Measurements from ENCODE around the gene LRRC7.

Gene LRRC7

GRCh38 chr1:70048336-70049094, 480.8 kb downstream of the LRRC7 start:
- no peak for DNase-seq (ENCODE audit: low spot score)
- no peak for TF ChIP-seq CTCF (IDR thresholded peaks at IDR 0.05)
- no peak overlapping the region for H3K4me3 ChIP-seq

GRCh38 chr1:70051926-70052325, 484.2 kb downstream of the LRRC7 start:
- no peak overlapping the region for H3K27ac ChIP-seq
- no peak for TF ChIP-seq CTCF (IDR thresholded peaks at IDR 0.05)
- no peak for DNase-seq (ENCODE audit: low spot score)
- no peak overlapping the region for H3K4me3 ChIP-seq

More at GRCh38 chr1:70048336-70049094, 480.8 kb downstream of the LRRC7 start:
- no peak overlapping the region for H3K27ac ChIP-seq

GRCh38 chr1:70057500-70057899, 489.8 kb downstream of the LRRC7 start:
- TF ChIP-seq CTCF (IDR thresholded peaks at IDR 0.05) = no peak
- H3K4me3 ChIP-seq = no peak overlapping the region
- no peak overlapping the region for H3K27ac ChIP-seq
- DNase-seq (ENCODE audit: low spot score) = no peak

- DNase-seq (ENCODE audit: low spot score) = no peak
- no peak overlapping the region for H3K27ac ChIP-seq
- no peak for TF ChIP-seq CTCF (IDR thresholded peaks at IDR 0.05)
These were observed 493.5 kb downstream of the LRRC7 start for GRCh38 chr1:70061231-70061630.

GRCh38 chr1:70063861-70064260, 496.1 kb downstream of the LRRC7 start:
- DNase-seq (ENCODE audit: low spot score) = no peak
- Histone ChIP-seq H3K27ac (no peak overlapping the region), H3K4me3 (no peak overlapping the region)
- TF ChIP-seq CTCF (IDR thresholded peaks at IDR 0.05) = no peak

More at GRCh38 chr1:70061231-70061630, 493.5 kb downstream of the LRRC7 start:
- no peak overlapping the region for H3K4me3 ChIP-seq

GRCh38 chr1:70066711-70067110, 499.0 kb downstream of the LRRC7 start:
- DNase-seq (ENCODE audit: low spot score) = no peak
- Histone ChIP-seq H3K27ac (no peak overlapping the region), H3K4me3 (no peak overlapping the region)
- no peak for TF ChIP-seq CTCF (IDR thresholded peaks at IDR 0.05)

GRCh38 chr1:70071601-70072000, 503.9 kb downstream of the LRRC7 start:
- no peak overlapping the region for H3K4me3 ChIP-seq
- no peak for DNase-seq (ENCODE audit: low spot score)
- TF ChIP-seq CTCF (IDR thresholded peaks at IDR 0.05) = no peak
- no peak overlapping the region for H3K27ac ChIP-seq

All from coronary artery (tissue), 2 donors.